GM23338 (cell line): ENCODE results near the gene ARPC1A.

Experiments used
- CTCF ChIP-seq, 2 experiments: fragments of 200-600 bp in 1 of 2; sonication (generic) in 1 of 2; conservative IDR thresholded peaks; 2 replicates each; pipeline versions ENCODE4 v1.5.1 to v1.6.1; 2016 to 2017; ENCODE audit warnings: antibody characterized with exemption in 2 of 2, low read depth in 2 of 2, mild to moderate bottlenecking in 2 of 2, moderate library complexity in 1 of 2
- JUNB ChIP-seq: IDR thresholded peaks from one replicate; pipeline ENCODE4 v1.6.1; 2016; ENCODE audit warnings: antibody characterized with exemption; ENCODE audit not compliant: unreplicated experiment
- REST ChIP-seq: IDR thresholded peaks from one replicate; pipeline ENCODE4 v1.6.1; 2018; ENCODE audit warnings: antibody characterized with exemption; ENCODE audit not compliant: unreplicated experiment
- ZNF331 ChIP-seq: fragments of 250-450 bp; sonication (Bioruptor Pico); IDR thresholded peaks from 2 replicates; pipeline ENCODE4 v1.5.0; 2020; ENCODE audit warnings: low read depth, mild to moderate bottlenecking, moderate library complexity

- TF ChIP-seq JUNB: no peak
- no peak for TF ChIP-seq CTCF (conservative IDR thresholded peaks at IDR 0.05; ENCODE audit: low read depth in 2 of 2)
- TF ChIP-seq ZNF331 (CRISPR knock-in tag): no peak
- TF ChIP-seq REST: no peak
These were observed 16.6 kb upstream of the ARPC1A start for GRCh38 chr7:99309111-99309510.
